ENCODE results near the gene UGT1A8.

UGT1A8 gene

DNA sequence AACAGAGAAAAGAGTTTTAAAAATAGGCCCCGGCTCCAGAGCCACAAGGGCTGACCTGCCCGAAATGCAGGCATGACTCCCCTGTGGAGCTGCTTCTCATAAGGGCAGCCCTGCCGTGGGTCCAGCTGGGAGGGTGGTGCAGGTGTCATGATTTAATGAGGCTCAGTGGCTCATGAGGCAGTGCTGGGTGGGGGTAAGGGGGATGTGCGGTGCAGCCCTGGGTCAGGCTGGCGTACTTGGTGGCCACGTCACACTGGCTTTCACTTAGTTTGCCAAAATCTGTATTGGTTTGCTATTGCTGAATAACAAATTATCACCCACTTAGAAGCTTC is 203.3 kb downstream of the UGT1A8 start:
- H3K27me3 ChIP-seq (ENCODE audit: insufficient read depth, poor library complexity, severe bottlenecking), result no peaks in the 10 kb centered on the region
- TF ChIP-seq POLR2AphosphoS5 (IDR thresholded peaks at IDR 0.05; ENCODE audit: low read depth) (no peak), REST (IDR thresholded peaks at IDR 0.05; ENCODE audit: insufficient replicate concordance, low read depth) (no peak), GABPA (IDR thresholded peaks at IDR 0.05; ENCODE audit: low read depth) (no peak), SPI1 (IDR thresholded peaks at IDR 0.05; ENCODE audit: borderline replicate concordance, low read depth) (no peak)
- TF ChIP-seq, protein P1, sequence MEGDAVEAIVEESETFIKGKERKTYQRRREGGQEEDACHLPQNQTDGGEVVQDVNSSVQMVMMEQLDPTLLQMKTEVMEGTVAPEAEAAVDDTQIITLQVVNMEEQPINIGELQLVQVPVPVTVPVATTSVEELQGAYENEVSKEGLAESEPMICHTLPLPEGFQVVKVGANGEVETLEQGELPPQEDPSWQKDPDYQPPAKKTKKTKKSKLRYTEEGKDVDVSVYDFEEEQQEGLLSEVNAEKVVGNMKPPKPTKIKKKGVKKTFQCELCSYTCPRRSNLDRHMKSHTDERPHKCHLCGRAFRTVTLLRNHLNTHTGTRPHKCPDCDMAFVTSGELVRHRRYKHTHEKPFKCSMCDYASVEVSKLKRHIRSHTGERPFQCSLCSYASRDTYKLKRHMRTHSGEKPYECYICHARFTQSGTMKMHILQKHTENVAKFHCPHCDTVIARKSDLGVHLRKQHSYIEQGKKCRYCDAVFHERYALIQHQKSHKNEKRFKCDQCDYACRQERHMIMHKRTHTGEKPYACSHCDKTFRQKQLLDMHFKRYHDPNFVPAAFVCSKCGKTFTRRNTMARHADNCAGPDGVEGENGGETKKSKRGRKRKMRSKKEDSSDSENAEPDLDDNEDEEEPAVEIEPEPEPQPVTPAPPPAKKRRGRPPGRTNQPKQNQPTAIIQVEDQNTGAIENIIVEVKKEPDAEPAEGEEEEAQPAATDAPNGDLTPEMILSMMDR (IDR thresholded peaks at IDR 0.05; ENCODE audit: insufficient read depth, low read length), result no peak
- DNase-seq (ENCODE audit: low read depth in 1 of 2, low spot score in 1 of 2), result no peak

DNA sequence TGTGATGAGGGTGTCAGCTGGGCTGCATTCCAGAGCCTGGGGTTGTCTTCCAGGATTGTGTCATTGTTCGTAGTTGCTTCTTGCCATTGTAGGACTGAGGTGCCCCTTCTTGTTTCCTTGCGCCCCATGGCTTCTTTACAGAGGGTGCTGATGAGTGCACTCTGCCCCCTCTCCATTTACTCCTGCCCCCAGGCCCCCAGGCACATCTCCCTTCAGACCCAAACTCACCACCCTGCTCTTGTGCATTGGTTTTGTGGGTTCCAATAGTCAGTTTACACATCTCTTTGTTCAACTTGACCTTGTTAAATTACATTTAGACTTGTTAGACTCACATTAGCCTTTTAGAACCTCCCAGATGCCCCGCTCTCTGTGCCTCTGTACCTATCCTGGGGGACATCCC is 203.8 kb downstream of the UGT1A8 start:
- no peak for DNase-seq (ENCODE audit: low read depth in 1 of 2, low spot score in 1 of 2)
- no peak overlapping the region for H3K4me3 ChIP-seq (replicated peaks; ENCODE audit: insufficient read depth, low read length)
- no peak for TF ChIP-seq POLR2AphosphoS5 (IDR thresholded peaks at IDR 0.05; ENCODE audit: low read depth)
- no peak for TF ChIP-seq REST (IDR thresholded peaks at IDR 0.05; ENCODE audit: insufficient replicate concordance, low read depth)
- TF ChIP-seq GABPA (IDR thresholded peaks at IDR 0.05; ENCODE audit: low read depth), result no peak
- TF ChIP-seq, protein P1 (IDR thresholded peaks at IDR 0.05; ENCODE audit: insufficient read depth, low read length), result no peak
- no peak for TF ChIP-seq SPI1 (IDR thresholded peaks at IDR 0.05; ENCODE audit: borderline replicate concordance, low read depth)
- H3K27me3 ChIP-seq (ENCODE audit: insufficient read depth, poor library complexity, severe bottlenecking), result no peaks in the 10 kb centered on the region
- no peak overlapping the region for H3K27ac ChIP-seq (replicated peaks)

More for the DNA sequence above, 203.3 kb downstream of the UGT1A8 start:
- Histone ChIP-seq H3K4me3 (replicated peaks; ENCODE audit: insufficient read depth, low read length) (no peak overlapping the region), H3K27ac (replicated peaks) (no peak overlapping the region)

DNA sequence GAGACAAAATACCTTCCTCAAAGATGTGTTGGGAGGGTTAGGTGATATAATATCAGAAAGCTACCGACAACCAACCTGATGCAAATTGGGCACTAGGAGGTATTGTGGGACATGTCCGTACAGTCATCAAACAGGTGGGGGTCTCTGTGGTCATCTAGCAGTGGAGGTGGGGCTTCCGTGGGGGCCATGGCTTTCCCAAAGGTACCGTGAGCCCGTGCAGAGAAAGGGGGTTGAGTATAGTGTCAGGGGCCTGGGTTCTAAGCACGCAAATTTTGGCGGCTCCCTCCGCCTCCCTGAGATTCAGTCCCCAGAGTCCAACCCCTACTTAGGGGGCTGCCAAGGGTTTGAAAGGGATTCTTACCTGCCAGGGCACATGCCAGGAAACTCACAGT is 204.3 kb downstream of the UGT1A8 start:
- Histone ChIP-seq H3K4me3 (replicated peaks; ENCODE audit: insufficient read depth, low read length) (no peak overlapping the region), H3K27ac (replicated peaks) (no peak overlapping the region), H3K27me3 (ENCODE audit: insufficient read depth, poor library complexity, severe bottlenecking) (no peaks in the 10 kb centered on the region)
- TF ChIP-seq REST (IDR thresholded peaks at IDR 0.05; ENCODE audit: insufficient replicate concordance, low read depth) (no peak), POLR2AphosphoS5 (IDR thresholded peaks at IDR 0.05; ENCODE audit: low read depth) (no peak), SPI1 (IDR thresholded peaks at IDR 0.05; ENCODE audit: borderline replicate concordance, low read depth) (no peak), GABPA (IDR thresholded peaks at IDR 0.05; ENCODE audit: low read depth) (no peak)
- TF ChIP-seq, protein P1 (IDR thresholded peaks at IDR 0.05; ENCODE audit: insufficient read depth, low read length), result no peak
- DNase-seq (ENCODE audit: low read depth in 1 of 2, low spot score in 1 of 2), result no peak

Measured in HL-60 (cell line).